Right ventricle myocardium superior (tissue), 1 donor: ENCODE data around the gene LRRC7. TPM values are rescaled to one million over a fixed set of nuclear protein-coding genes. Genes with fewer than 3 reads are reported as not detected.

ENCODE experiments used
- ATAC-seq: fragments of 200-7000 bp; cut with Tn5 transposase; one replicate; pipeline ENCODE4 v1.9.1; 2020; ENCODE audit warnings: mild to moderate bottlenecking; ENCODE audit not compliant: poor library complexity
- DNase-seq: peaks from one replicate; pipeline ENCODE4 v3.0.0-alpha.2; 2020
- intact Hi-C: fragments of 100-400 bp; cut with DNase I; formaldehyde crosslinking; loops from one replicate; pipeline ENCODE4 v1.11.2; 2022
- total RNA-seq: library from RNA; stranded (reverse); fragmentation: NEBNext Ultra II Directional; extraction: Animal tissue kit (Norgen Biotek cat#: 25700); gene quantifications from one replicate; pipeline ENCODE4 v1.2.1, GENCODE V29; 2021
- donor health status: DM: no; HTN: yes; CAD: no; lungs with severe emphysema.

LRRC7 gene
- total RNA-seq, 1 donor from 2014 or later: 3.0 TPM

DNA sequence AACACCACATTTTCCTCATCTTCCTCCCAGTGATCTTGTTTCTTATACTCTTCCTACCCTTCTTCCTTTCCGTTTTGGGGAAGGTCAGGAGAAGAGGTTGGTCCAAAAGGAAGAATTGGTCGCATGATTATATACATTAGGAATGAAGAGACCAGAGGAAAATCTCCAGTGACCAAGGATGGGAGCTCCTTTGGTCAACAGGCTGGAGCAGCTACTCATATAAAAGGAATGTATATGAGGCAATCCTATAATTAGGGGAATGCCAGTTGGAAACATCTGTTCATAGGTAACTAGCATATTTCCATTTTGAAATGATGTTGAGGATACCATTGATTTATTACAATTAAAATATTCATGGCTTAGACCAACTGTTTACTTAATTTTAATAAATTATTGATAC is 523.2 kb downstream of the LRRC7 start:
- DNase-seq (no peak), ATAC-seq (no peak)
- intact Hi-C loops: no loop called here

DNA sequence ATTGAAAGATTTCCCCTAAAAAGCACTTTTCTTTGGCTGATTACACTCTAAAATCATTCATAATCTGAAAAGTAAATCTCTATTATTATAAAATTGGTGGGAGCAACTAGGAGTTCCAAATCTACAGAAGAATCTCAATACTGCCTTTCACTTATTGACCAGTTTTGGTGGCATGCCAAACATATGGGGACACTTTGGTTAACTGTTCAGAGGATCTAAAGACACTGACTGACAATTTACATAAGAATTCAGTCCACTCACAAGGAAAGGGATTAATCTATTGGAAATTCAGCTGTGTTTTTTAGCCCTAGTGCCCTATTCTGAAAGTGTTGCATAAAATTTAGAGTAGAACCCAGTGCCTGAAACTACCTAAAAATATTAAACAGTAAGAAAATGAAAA is 524.1 kb downstream of the LRRC7 start:
- no peak for ATAC-seq
- intact Hi-C loops: no loop called here

DNA sequence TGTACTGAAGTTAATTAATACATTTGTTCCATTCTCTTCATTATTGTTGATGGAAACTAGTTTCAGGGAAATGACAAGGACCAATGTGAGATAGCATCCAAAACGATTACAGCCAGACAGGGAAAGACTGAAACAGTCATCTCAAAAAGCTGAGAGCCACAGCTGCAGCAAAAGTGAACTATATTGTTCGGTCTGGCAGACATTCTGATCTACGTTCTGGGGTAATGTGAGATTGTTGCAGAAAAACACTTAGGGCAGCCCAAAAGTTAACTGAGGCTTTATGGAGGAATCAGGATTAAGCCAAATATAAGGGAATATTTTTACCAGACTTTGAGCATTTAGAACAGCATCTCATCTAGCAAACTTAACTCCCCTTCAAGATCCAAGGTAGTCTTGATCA is 524.8 kb downstream of the LRRC7 start:
- intact Hi-C loops: no loop called here
- ATAC-seq: no peak
- no peak for DNase-seq

More for the DNA sequence above, 524.1 kb downstream of the LRRC7 start:
- no peak for DNase-seq

DNA sequence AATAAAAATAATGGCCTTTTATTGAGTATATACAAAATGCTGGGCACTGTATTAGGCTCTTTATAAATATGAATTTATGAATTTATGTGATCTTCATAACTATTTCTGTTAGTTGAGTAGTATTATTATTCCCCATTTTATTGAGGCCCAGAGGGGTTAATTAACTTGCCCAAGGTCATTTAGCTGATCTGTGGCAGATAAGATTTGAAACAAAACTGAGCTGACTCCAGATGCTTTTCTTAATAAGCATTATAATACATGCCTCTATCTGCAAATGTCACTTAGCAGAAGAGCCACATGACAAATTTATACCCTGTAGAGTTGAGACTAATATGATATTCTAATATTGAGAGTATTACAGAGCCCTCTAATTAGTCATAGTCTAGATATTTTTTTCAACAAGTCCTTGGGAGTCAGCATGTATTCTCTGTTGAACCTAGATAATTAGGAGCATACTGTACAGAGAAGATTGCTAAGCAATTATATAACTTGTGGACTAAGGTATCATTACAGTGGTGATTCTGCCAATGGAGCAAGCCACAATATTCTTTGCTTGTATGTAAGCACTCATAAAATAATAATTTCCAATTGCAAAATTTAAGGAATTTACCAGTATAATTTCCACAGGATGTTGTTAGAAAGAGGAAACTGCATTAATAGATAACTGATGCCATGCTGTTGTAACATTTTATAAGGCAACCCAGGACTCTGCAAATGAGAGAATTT is 525.7 kb downstream of the LRRC7 start:
- DNase-seq (no peak), ATAC-seq (no peak)
- intact Hi-C loops: no loop called here

DNA sequence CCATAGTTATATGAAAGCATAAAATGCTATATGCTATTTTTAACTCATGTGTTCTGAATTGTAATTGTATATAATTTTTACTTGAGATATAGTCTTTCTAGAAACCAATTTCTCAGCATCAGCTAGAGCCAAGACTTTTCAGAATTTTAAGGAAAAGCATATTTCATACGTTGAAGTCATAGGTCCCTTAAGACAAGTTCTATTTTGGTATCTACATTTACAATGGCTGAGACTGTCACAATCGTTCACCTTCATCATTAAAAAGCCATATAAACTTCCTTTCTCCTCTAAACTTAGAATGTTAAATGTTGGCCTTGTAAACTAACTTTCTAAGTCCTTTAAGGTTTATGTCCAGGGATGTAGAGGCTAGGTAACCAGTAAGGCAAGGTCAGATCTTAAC is 533.5 kb downstream of the LRRC7 start:
- ATAC-seq: no peak
- intact Hi-C loops: no loop called here
- DNase-seq: no peak

DNA sequence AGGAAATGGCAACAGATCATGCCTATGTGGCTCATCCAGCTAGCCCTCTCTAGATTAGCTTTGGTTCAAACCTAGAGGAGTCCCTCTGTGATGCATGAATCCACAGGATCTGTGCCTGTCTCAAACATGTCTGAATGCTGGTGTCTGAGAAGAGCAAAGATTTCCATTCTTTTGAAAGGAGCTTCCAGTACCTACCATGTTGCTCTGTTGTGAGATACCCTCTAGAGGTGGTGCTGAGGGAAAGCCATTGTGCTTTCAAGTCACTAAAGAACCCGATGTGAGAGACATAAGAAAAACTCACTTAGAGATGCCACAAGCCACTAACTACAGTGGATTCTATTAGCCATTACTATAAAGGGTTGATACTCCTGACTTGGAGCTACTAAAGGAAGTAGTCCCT is 534.1 kb downstream of the LRRC7 start:
- intact Hi-C loops: no loop called here
- ATAC-seq (no peak), DNase-seq (no peak)

DNA sequence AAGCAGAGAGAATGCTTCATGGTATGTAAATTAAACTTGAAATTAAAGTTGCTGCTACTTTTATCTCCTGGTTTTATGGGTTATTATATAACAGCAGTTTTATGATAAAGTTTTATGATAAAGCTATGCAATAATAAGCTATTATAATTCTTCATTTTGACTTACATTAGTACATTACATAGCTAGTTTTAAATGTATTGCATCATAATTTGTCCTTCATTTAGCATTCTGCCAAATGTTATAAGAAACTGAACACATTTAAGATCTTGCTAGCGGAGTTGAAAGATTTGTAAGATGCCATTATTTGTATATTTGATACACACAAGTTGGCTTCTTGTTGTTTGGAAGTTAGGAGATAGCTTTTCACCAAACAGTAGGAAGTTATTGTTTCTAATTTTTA is 536.0 kb downstream of the LRRC7 start:
- DNase-seq (no peak), ATAC-seq (no peak)
- intact Hi-C loops: no loop called here

DNA sequence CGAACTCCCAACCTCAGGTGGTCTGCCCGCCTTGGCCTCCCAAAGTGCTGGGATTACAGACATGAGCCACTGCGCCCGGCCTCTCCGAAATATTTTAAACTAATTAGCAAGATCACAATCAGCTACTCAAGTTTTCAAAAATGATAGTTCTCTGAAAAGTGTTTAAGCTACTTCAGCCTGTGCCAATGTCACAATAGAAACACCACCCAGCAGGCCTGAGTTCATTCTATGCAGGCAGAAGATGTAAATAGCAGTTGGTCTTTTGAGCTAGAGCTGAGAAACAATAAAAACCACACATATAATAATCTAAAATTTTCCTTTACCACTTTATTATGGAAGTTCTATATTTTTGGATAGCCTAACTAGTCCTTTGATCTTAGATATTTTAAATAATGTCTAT is 541.5 kb downstream of the LRRC7 start:
- no peak for ATAC-seq
- intact Hi-C loops: no loop called here
- DNase-seq: no peak

DNA sequence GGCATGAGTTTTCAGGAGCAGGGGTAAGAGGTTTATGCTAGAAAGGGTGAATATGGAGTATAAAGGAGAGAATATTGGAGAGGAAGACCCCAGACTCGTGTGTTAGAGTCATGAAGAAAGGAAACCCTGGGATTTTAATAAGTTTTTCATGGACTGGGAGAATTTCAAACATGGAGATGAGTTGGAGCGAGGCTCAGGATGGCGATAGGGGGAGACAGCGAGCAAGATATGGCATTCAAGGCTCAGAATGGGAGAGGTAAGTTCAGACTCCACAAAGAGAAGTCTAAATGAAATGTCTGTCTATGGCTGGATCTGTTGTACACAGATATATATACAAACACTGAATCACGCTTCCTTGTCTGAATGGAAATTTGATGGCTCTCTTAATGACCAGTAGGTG is 545.1 kb downstream of the LRRC7 start:
- ATAC-seq (no peak), DNase-seq (no peak)
- intact Hi-C loops: no loop called here

DNA sequence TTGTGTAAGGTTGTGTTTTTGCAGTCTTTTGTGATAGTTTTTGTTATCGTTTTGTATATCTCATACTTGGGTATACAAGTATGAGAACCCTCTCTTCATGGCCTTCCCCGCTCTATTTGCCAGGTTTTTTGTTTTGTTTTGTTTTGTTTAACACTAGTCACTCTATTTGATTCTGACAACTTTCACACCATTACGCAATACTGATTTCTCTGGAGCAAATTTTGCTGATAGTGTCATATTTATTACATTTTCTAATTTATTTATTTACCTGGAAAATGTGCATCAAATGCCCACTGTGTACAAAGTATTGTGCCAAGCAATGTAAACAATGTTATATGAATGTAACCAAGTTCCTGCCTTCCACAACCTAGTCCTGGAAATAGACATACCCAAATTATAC is 547.6 kb downstream of the LRRC7 start:
- DNase-seq: no peak
- ATAC-seq: no peak
- intact Hi-C loops: no loop called here

DNA sequence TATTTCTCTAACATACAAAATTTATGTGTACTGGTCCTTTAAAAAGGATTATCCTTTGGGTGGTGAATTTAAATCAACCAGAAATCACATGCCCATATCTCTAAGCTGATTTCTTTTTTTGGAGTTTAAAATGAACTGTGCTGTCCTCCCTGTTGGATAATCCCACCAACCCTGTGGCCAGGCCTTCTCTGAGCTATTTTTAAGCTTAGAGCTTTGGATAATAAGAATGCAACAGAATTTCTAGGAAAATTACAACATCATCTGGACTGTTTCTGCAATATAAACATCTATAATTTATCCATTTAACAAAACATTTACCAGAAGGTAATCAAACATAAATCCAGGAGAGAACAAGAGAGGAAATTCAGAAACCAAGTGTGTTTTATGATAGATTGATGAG is 549.3 kb downstream of the LRRC7 start:
- DNase-seq (no peak), ATAC-seq (no peak)
- intact Hi-C loops: no loop called here

DNA sequence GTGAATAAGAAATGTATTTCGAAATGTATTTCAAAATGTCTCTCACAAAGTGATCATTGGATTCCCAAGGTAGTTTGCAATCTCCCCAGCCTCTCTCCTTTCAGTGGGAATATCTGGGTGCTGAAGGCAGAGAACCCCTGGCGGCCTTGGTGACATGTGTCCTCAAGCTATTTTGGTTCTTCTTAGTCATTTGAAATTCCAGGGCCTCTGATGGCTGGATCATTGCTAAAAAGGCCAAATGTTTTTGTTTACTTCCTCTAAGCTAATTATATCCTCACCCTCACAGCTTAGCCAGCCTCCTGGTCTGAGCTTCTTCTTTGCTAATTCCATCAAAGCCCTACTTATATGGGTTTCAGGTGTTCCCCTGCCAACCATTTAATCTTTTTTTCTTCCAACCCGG is 566.4 kb downstream of the LRRC7 start:
- no peak for DNase-seq
- peak; percentile 48 for ATAC-seq
- intact Hi-C loops: loop anchor here (5.0 kb wide), 1 partner anchor 373 kb away; no protein-coding TSS in a partner anchor

DNA sequence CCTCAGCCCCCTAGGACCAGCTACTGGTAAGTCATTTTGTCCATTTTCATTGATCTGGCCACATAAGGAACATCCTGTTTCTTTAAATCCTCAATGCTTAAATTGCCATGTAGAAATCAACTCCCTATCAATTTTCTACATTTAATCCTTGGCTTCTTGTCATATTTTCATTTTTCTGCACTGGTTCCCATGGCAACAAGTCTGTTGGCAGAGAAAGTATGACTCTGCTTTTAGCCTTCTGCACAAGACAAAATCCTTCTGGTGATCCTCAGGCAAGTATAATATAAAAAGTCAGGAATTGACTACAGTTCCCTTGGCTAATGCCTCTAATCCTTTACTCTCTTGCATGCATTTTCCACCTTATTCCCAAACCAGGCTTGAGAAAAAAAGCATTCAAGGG is 572.6 kb downstream of the LRRC7 start:
- peak; percentile 61 for ATAC-seq
- intact Hi-C loops: no loop called here
- no peak for DNase-seq

DNA sequence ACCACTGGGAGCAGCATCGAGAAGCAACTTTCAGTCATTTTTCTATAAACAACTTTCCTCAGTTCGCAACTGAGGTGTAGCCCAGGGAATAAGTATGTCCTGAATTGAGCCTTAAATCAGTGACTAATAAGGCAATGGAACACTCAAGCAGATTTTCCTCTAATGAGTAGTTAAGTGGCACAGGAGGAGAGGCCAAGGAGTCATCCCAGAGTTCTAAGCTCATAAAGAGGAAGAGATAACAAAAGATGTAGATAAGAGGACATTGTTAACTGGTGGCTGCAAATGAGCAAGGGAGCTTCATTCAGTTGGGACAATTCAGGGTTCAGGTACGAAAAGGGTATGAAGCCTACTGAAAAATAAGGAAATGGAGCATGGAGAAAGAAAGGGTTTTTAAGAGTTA is 573.2 kb downstream of the LRRC7 start:
- intact Hi-C loops: no loop called here
- no peak for ATAC-seq
- no peak for DNase-seq

DNA sequence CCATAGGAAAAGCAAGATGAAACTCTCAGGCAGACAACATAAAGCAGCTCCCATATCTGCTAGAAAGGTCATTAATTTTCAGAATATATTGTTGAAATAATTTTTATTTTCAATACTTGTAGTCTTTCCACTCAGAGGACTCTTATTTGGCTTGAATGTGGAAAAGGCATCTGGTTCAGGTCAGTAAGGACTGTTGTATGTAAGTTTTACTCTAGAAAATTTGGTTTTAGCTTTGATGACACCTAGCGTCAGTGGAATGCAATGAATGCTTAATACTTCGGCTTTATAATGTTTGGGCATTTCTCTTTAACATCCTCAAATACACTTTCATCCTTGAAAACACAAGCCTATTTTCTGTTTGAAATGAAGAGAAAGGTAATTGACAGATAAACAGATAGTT is 574.4 kb downstream of the LRRC7 start:
- intact Hi-C loops: no loop called here
- DNase-seq: no peak
- no peak for ATAC-seq

DNA sequence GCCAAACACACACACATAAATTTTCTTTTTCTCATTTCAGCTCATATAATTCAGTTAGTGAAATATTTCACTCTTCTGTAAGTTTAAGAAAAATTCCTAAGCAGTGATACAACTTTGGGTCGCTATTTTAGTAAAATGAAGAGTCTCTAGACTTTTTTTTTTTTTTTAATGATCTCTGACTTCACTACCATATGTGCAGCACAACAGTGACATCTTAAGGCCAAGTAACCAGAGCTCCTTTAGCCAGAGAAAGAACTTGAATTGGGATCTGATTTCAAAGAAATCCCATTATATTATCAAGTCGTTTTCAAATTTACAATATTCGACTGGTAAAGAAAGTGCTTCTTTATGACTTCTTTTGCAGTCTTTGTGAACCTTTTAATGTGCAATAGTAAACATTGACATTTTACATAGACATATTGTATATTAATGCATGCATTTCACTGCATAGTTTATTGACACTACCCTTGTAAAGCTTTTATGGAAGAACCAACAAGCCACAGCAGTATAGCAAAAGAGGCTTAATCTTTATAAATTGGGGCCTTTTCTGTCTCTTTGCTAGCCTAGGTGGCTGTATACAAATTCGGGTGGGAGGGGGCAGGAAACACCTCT is 575.4 kb downstream of the LRRC7 start:
- no peak for ATAC-seq
- intact Hi-C loops: no loop called here
- no peak for DNase-seq

DNA sequence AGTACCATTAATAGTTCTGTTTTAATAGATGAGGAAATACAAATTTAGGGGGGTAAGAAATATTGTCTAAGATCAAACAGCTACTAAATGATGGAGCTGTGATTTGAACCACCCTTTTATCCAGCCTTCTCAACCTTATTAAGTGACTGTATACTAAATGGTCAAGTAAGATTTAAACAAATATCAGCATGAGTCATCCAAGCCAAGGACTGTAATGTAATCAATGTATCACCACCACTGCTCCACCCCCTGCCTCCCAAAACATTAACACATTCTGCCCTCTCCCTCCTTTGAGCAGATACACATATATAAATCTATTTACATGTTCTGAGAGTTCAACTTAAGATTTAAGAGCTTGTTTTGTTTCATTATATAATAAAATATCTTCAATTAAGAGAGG is 578.8 kb downstream of the LRRC7 start:
- DNase-seq: no peak
- no peak for ATAC-seq
- intact Hi-C loops: no loop called here

DNA sequence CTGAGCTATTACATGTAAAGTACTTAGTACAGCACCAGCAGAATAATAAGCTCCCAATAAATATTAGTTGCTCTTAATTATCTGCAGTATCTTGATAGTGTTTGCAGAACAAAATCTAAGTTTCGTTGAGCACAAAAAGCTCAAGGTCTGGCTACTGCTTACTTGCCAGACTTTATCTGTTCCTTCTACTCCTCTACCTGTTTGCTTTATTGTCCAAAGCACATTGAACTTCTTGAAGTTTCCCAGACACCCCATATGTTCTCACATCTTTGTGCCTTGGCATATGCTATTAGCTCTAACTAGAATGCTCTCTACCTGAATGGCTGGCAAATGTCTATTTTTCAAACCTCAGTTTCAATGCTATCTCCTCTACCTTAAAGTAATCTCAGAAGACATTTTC is 582.7 kb downstream of the LRRC7 start:
- ATAC-seq (no peak), DNase-seq (no peak)
- intact Hi-C loops: no loop called here

DNA sequence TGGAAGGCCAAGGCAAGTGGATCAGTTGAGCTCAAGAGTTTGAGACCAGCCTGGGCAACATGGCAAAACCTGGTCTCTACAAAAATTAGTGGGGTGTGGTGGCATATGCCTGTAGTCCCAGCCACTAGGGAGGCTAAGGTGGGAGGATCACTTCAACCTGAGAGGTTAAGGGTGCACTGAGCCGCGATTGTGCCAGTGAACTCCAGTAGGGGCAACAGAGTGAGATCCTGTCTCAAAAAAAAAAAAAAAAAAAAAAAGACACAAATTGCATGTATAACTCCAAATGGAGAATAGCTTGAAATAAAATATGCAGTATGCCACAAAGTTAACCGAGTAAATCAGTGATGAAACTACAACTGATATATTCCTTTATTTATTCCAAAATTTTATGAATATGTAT is 586.0 kb downstream of the LRRC7 start:
- ATAC-seq: no peak
- intact Hi-C loops: no loop called here
- no peak for DNase-seq

DNA sequence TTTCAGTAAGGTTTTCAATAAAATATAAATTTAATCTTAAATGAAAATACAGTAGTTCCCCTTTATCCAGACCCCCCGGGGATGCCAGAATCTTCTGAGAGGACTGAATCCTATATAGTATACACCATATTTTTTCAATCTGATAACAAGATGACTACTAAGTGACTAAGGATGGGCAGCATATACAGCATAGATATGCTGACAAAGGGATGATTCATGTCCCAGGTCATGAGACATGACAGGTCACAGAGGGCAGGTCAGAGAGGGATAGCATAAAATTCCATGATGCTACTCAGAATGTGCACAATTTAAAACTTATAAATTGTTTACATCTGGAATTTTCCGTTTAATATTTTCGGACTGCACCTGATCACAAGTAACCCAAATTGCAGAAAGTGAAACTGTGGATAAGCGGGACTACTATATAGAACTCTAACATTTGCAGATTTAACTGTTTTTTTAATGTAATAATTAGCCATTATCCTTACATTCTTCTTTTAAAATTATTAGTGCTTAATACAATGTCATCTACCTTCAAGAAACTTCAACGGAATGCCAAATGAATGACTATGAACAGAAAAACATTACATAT is 588.9 kb downstream of the LRRC7 start:
- intact Hi-C loops: no loop called here
- DNase-seq (no peak), ATAC-seq (no peak)
